Stomach (tissue), 9 donors: ENCODE data around the gene MYO3B. TPM values are rescaled to one million over a fixed set of nuclear protein-coding genes. Genes with fewer than 3 reads are reported as not detected.

Experiments used
- DNase-seq, 2 donors: peaks; one replicate each; pipeline versions ENCODE4 v3.0.0 to v3.0.0-alpha.2; 2013 to 2019
- H3K27ac ChIP-seq, 5 donors: fragments of 200-600 bp in 4 of 5; sonication (generic) in 4 of 5; one replicate each; pipeline ENCODE4 v1.5.1; 2013 to 2019; ENCODE audit warnings: mild to moderate bottlenecking in 1 of 5, moderate library complexity in 1 of 5
- H3K27me3 ChIP-seq, 3 donors: fragments of 200-600 bp; sonication (generic); one replicate each; pipeline ENCODE4 v1.5.1; 2017 to 2019; ENCODE audit warnings: mixed run types in 1 of 3
- H3K36me3 ChIP-seq, 4 donors: fragments of 200-600 bp; sonication (generic); 1 replicate in 3 of 4; 2 replicates in 1 of 4; pipeline ENCODE4 v1.5.1; 2016 to 2019
- H3K4me1 ChIP-seq, 4 donors: fragments of 200-600 bp; sonication (generic); one replicate each; pipeline ENCODE4 v1.5.1; 2016 to 2019
- H3K4me3 ChIP-seq, 4 donors: fragments of 200-600 bp; sonication (generic) in 3 of 4; one replicate each; pipeline ENCODE4 v1.5.1; 2016 to 2019; ENCODE audit warnings: mild to moderate bottlenecking in 1 of 4
- H3K9me3 ChIP-seq, 4 donors: fragments of 200-600 bp; sonication (generic); one replicate each; pipeline ENCODE4 v1.5.1; 2016 to 2019
- EP300 ChIP-seq: sonication (generic); formaldehyde crosslinking; IDR thresholded peaks from one replicate; pipeline ENCODE4 v1.6.1; 2017; ENCODE audit warnings: antibody characterized with exemption
- POLR2A ChIP-seq, 4 donors: fragments of 450-650 bp; IDR thresholded peaks; one replicate each; pipeline ENCODE4 v1.6.1; 2016; ENCODE audit warnings: antibody characterized with exemption in 4 of 4, control low read depth in 2 of 4, mild to moderate bottlenecking in 1 of 4, moderate library complexity in 1 of 4
- POLR2AphosphoS5 ChIP-seq, 3 donors: sonication (generic); formaldehyde crosslinking; IDR thresholded peaks; one replicate each; pipeline ENCODE4 v1.6.1; 2016; ENCODE audit warnings: antibody characterized with exemption in 3 of 3
- WGBS, 5 donors: extraction: QIAGEN DNeasy Blood & Tissue Kit in 3 of 5; methylation state at CpG; one replicate each; pipeline versions ENCODE4 v1.1.5 to v1.1.7; 2013 to 2018; 5-methylcytosine and 5-hydroxymethylcytosine counted together
- intact Hi-C: fragments of 100-400 bp; cut with DNase I; formaldehyde crosslinking; loops from one replicate; pipeline ENCODE4 v1.15.1; 2023; ENCODE audit warnings: low total_unique reads
- polyA plus RNA-seq, 3 donors: library from polyadenylated mRNA; stranded (reverse); fragments of 200-250 nt; gene quantifications; one replicate each; pipeline ENCODE4 v1.2.3, GENCODE V29; 2013
- total RNA-seq, 5 donors: library from RNA; depleted of rRNA; stranded (reverse); fragments of >200 nt; gene quantifications; one replicate each; pipeline versions ENCODE4 v1.1.0 to v1.2.3, GENCODE V29; 2014 to 2016
- TF ChIP-seq, protein P1 (sequence below), 7 experiments: fragments of 450-650 bp in 4 of 7; fragments of 200-600 bp in 3 of 7; sonication (generic) in 3 of 7; IDR thresholded peaks; one replicate each; pipeline ENCODE4 v1.5.1; 2016 to 2019; ENCODE audit warnings: antibody characterized with exemption in 7 of 7, control low read depth in 2 of 7, mild to moderate bottlenecking in 1 of 7
- donor health status: healthy with polysubstance abuse.
- donor health status: Bipolar disorder and iron deficiency.
- donor health status: healthy.

Gene MYO3B
- total and polyA plus RNA-seq, 8 donors: 0.05 to 0.37 TPM; not detected in 6

DNA sequence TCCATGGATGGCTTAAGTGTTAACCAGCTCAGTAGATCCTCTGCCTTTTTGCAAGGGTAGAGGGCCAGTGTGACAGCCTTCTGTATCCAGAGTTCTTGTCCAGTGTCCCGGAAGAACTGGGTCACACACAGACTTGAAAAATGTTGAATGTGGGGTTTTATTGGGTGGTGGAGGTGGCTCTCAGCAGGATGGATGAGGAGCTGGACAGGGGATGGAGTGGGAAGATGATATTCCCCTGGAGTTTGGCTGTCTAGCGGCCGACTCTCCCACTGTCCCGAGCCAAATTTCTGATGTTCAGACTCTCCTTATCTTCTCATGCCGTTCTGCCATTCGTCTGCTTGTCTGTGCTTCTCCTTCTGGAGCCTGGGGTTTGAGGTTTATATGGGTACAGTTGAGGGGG, 72.6 kb downstream of the MYO3B start:
- Histone ChIP-seq H3K9me3 (no peaks in the 10 kb centered on the region), H3K27ac (no peak overlapping the region), H3K4me3 (no peak overlapping the region), H3K27me3 (peaks cover 0 to 9% (median 0%) of the 10 kb centered on the region in 3 donors), H3K36me3 (no peaks in the 10 kb centered on the region), H3K4me1 (no peaks in the 10 kb centered on the region)
- WGBS, 5 donors: 88 to 93% (median 90%) methylated on average over 6 of the region's 6 CpGs
- no peak for DNase-seq
- TF ChIP-seq POLR2AphosphoS5 (IDR thresholded peaks at IDR 0.05) (no peak), EP300 (no peak), POLR2A (IDR thresholded peaks at IDR 0.05) (no peak)
- TF ChIP-seq, protein P1, sequence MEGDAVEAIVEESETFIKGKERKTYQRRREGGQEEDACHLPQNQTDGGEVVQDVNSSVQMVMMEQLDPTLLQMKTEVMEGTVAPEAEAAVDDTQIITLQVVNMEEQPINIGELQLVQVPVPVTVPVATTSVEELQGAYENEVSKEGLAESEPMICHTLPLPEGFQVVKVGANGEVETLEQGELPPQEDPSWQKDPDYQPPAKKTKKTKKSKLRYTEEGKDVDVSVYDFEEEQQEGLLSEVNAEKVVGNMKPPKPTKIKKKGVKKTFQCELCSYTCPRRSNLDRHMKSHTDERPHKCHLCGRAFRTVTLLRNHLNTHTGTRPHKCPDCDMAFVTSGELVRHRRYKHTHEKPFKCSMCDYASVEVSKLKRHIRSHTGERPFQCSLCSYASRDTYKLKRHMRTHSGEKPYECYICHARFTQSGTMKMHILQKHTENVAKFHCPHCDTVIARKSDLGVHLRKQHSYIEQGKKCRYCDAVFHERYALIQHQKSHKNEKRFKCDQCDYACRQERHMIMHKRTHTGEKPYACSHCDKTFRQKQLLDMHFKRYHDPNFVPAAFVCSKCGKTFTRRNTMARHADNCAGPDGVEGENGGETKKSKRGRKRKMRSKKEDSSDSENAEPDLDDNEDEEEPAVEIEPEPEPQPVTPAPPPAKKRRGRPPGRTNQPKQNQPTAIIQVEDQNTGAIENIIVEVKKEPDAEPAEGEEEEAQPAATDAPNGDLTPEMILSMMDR (IDR thresholded peaks at IDR 0.05): no peak
- intact Hi-C loops: no loop called here

DNA sequence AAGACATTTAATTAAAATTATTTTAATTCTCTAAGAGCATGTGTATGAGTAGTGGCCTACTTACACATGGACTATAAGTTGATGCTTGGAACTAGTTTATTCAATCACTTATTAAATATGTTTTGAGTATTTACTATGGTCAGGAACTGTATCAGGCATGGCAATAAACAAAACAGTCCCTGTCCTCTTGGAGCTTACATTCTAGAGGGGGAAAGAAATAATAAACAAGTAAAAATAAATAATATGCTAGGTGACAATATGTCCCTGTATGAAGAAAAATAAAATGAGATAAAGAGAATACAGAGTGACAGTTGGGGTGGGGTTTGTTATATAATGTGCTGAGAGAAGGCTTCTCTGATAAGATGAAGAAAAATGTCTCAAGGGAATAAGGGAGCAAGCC, 74.5 kb downstream of the MYO3B start:
- TF ChIP-seq POLR2AphosphoS5 (IDR thresholded peaks at IDR 0.05): no peak
- no peak for TF ChIP-seq EP300
- TF ChIP-seq POLR2A (IDR thresholded peaks at IDR 0.05): no peak
- TF ChIP-seq, protein P1 (IDR thresholded peaks at IDR 0.05): no peak

DNA sequence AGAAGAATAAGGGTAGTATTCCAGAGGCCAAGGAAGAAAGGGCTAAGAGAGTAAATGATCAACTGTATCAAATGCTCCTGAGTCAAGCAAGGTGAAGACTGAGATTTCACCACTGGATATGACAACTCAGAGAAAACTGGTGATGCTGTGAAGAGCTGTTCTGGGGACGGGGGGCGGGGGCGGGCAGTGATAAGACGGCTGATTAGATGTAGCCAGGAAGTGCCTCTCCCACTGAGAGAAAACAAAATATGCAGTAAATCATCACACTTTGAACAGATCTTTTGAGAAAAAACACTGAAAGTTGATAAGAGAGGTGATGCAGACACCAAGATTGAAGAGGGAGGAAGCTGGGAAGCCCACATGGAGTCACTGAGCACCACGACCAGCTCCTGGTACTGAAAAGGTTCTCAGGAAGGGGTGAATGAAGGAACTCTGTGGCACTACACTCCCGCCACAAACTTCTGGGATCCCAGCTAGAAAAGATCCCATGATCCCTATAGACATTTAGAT, 75.8 kb downstream of the MYO3B start:
- intact Hi-C loops: no loop called here
- no peaks in the 10 kb centered on the region for H3K9me3 ChIP-seq
- no peak for TF ChIP-seq POLR2A (IDR thresholded peaks at IDR 0.05)
- TF ChIP-seq, protein P1 (IDR thresholded peaks at IDR 0.05): no peak
- no peak for TF ChIP-seq POLR2AphosphoS5 (IDR thresholded peaks at IDR 0.05)
- no peak for TF ChIP-seq EP300

More for the DNA sequence above, 74.5 kb downstream of the MYO3B start:
- Histone ChIP-seq H3K4me1 (no peaks in the 10 kb centered on the region), H3K27ac (no peak overlapping the region), H3K4me3 (no peak overlapping the region), H3K9me3 (no peaks in the 10 kb centered on the region), H3K27me3 (peaks cover 0 to 8% (median 3%) of the 10 kb centered on the region in 3 donors), H3K36me3 (no peaks in the 10 kb centered on the region)
- DNase-seq: no peak
- intact Hi-C loops: no loop called here

DNA sequence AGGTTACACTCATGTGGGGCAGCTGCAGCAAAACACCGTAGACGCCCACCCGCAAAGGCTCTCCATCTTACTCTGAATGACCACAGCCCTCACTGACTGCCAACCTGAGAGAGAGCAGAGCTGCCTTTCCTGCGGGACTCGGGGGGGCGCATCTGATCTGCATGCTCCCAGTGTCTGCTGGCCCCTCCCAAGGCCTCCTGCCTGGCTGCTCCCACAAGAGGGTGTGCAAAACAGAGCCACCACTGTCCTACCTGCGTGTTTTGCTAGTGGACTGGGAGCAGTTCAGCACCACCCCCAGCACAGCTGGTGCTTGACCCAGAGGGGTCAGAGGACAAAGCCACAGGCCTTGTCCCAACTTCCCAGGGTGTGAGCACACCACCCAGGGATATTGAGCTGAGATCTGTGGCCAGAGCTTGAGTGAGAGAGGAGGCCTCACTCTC, 76.4 kb downstream of the MYO3B start:
- intact Hi-C loops: no loop called here
- no peak for DNase-seq
- TF ChIP-seq POLR2A (IDR thresholded peaks at IDR 0.05): no peak
- no peak for TF ChIP-seq EP300
- TF ChIP-seq, protein P1 (IDR thresholded peaks at IDR 0.05): no peak
- no peak for TF ChIP-seq POLR2AphosphoS5 (IDR thresholded peaks at IDR 0.05)
- Histone ChIP-seq H3K27ac (no peak overlapping the region), H3K4me3 (no peak overlapping the region), H3K27me3 (peaks cover 0 to 8% (median 3%) of the 10 kb centered on the region in 3 donors), H3K9me3 (no peaks in the 10 kb centered on the region), H3K4me1 (no peaks in the 10 kb centered on the region), H3K36me3 (no peaks in the 10 kb centered on the region)
- WGBS, 5 donors: 62 to 86% (median 85%) methylated on average over 4 to 7 of the region's 7 CpGs

More for the DNA sequence above, 75.8 kb downstream of the MYO3B start:
- WGBS, 5 donors: 39 to 60% (median 46%) methylated on average over 5 to 6 of the region's 6 CpGs
- Histone ChIP-seq H3K4me3 (no peak overlapping the region), H3K27me3 (peaks cover 0 to 8% (median 3%) of the 10 kb centered on the region in 3 donors), H3K27ac (no peak overlapping the region), H3K4me1 (no peaks in the 10 kb centered on the region), H3K36me3 (no peaks in the 10 kb centered on the region)
- no peak for DNase-seq
